Activated naive CD8-positive, alpha-beta T cell treated with anti-CD3 and anti-CD28 coated beads, Interleukin-2, amount 10 ng/mL, durations not matched to agents 7 days and 5 days (primary cell): ENCODE measurements around the gene LMAN2L. TPM values are rescaled to one million over a fixed set of nuclear protein-coding genes. Genes with fewer than 3 reads are reported as not detected.

Experiments
- ATAC-seq: fragments of 150-1000 bp; cut with Tn5 transposase; one replicate; pipeline ENCODE4 v1.10.0; 2021; ENCODE audit warnings: low read depth, moderate library complexity
- POLR2A ChIA-PET: fragments of 350-600 bp; sonication (Branson Sonifier 250); formaldehyde crosslinking; loops from one replicate; lab custom pipeline; 2021; ENCODE audit warnings: antibody characterized with exemption; lab: Charles Lee
- DNase-seq: peaks from one replicate; pipeline ENCODE4 v3.0.0; 2021
- H3K27ac Mint-ChIP-seq: one replicate; pipeline ENCODE4 v1.8.0; 2022; ENCODE audit warnings: mild to moderate bottlenecking, mixed read lengths
- H3K27me3 Mint-ChIP-seq: one replicate; pipeline ENCODE4 v1.8.0; 2022; ENCODE audit warnings: mild to moderate bottlenecking, moderate library complexity, mixed read lengths
- H3K36me3 Mint-ChIP-seq: one replicate; pipeline ENCODE4 v1.8.0; 2021; ENCODE audit warnings: mild to moderate bottlenecking, mixed read lengths
- H3K4me1 Mint-ChIP-seq: one replicate; pipeline ENCODE4 v1.8.0; 2021; ENCODE audit warnings: mixed read lengths
- H3K4me3 Mint-ChIP-seq: one replicate; pipeline ENCODE4 v1.8.0; 2022; ENCODE audit warnings: mild to moderate bottlenecking, moderate library complexity, mixed read lengths
- H3K9me3 Mint-ChIP-seq: one replicate; pipeline ENCODE4 v1.8.0; 2021; ENCODE audit warnings: mixed read lengths
- total RNA-seq, 2 experiments: library from RNA; stranded (reverse); gene quantifications; one replicate each; pipeline ENCODE4 v1.2.3, GENCODE V29; 2021

LMAN2L gene
- total RNA-seq, 2 experiments from 2014 or later, result 7.2 to 7.3 TPM

DNA sequence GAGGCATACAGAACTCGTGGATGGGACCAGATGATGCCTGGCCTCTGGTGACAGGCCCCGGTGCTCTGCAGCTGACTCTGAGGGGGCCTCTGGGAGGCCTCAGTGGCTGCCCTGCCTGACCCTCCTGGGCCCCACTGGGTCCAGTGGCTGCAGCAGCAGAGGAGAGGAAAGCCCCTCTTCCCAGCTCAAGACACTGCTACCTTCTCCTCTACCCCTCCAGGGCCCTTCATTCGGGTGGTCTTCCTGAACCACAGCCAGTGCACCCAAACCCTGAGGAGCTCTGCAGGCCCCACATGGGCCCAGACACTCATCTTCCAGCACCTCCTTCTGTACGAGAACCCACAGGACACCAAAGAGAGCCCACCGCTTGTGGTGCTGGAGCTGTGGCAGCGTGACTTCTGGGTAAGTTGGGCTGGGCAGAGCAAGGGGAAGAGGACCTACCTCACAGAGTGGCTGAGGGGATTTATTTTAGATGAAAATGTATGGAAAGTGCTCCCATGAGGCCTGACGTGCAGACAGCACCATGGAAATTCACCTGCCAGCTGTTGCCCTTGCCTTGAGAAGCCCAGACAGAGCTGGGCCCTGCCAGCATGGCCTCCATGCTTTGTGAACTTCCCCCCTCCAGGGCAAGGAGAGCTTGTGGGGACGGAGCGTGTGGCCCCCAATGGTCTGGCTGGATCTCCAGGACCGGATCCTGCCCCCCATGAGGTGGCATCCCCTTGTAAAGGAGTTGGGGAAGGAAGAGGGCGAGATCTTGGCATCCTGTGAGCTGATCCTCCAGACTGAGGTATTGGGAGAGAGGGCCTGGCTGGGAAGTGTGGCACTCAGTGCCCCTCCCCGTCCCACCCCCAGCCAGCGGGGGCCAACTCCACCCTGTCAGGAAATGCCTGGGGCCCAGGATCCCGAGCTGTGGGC lies 46.3 kb downstream of the LMAN2L start:
- ATAC-seq (no peak), DNase-seq (no peak)
- H3K9me3 Mint-ChIP-seq, result no peaks in the 10 kb centered on the region
- H3K27ac Mint-ChIP-seq, result no peak overlapping the region
- H3K4me3 Mint-ChIP-seq, result no peak overlapping the region
- H3K27me3 Mint-ChIP-seq, result no peaks in the 10 kb centered on the region
- H3K4me1 Mint-ChIP-seq, result no peaks in the 10 kb centered on the region
- POLR2A ChIA-PET, result no interaction called here
- H3K36me3 Mint-ChIP-seq, result no peaks in the 10 kb centered on the region

GRCh38 chr2:96692094-96692971 lies 47.5 kb downstream of the LMAN2L start:
- no peaks in the 10 kb centered on the region for H3K36me3 Mint-ChIP-seq
- H3K27me3 Mint-ChIP-seq, result no peaks in the 10 kb centered on the region
- ATAC-seq (no peak), DNase-seq (no peak)
- H3K4me1 Mint-ChIP-seq, result no peaks in the 10 kb centered on the region
- no peak overlapping the region for H3K27ac Mint-ChIP-seq
- no peak overlapping the region for H3K4me3 Mint-ChIP-seq
- POLR2A ChIA-PET, result no interaction called here
- H3K9me3 Mint-ChIP-seq, result no peaks in the 10 kb centered on the region

DNA sequence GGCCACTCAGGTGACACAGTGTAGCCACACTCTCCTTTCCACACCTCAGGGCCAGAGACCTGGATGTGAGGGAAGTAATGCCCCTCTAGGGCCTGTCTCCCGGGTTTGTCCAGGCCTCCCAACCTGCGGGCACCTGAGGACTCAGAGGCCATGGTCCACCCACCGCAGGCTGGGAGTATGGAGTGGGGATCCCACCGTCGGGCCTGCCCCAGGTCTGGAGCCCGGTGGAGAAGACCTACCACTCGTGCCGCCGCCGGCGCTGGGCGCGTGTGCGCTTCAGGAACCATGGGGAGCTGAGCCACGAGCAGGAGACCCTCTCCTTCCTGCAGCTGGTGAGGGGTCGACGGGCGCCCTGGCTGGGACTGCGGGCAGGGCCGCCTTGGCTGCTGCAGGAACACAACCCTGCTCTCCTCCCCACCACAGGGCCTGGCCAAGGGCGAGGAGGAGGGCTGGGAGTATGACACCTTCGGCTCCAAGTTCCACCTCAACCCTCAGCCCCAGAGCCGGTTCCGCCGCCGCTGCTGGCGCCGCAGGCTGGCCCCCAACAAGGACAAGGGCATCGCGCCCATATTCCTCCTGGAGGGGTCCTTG lies 48.7 kb downstream of the LMAN2L start:
- Mint-ChIP-seq H3K4me3 (no peak overlapping the region), H3K36me3 (no peaks in the 10 kb centered on the region), H3K9me3 (no peaks in the 10 kb centered on the region), H3K27me3 (no peaks in the 10 kb centered on the region), H3K4me1 (no peaks in the 10 kb centered on the region), H3K27ac (no peak overlapping the region)
- DNase-seq (no peak), ATAC-seq (no peak)
- POLR2A ChIA-PET, result no interaction called here

- Mint-ChIP-seq H3K9me3 (no peaks in the 10 kb centered on the region), H3K36me3 (no peaks in the 10 kb centered on the region), H3K4me3 (no peak overlapping the region), H3K27ac (no peak overlapping the region), H3K4me1 (no peaks in the 10 kb centered on the region), H3K27me3 (no peaks in the 10 kb centered on the region)
- ATAC-seq (no peak), DNase-seq (no peak)
- POLR2A ChIA-PET, result no interaction called here
Observed at GRCh38 chr2:96690306-96691021, 49.4 kb downstream of the LMAN2L start.

GRCh38 chr2:96689431-96689991 lies 50.4 kb downstream of the LMAN2L start:
- ATAC-seq (no peak), DNase-seq (no peak)
- Mint-ChIP-seq H3K36me3 (no peaks in the 10 kb centered on the region), H3K4me1 (no peaks in the 10 kb centered on the region), H3K27ac (no peak overlapping the region), H3K9me3 (no peaks in the 10 kb centered on the region), H3K27me3 (no peaks in the 10 kb centered on the region), H3K4me3 (no peak overlapping the region)
- POLR2A ChIA-PET, result no interaction called here

DNA sequence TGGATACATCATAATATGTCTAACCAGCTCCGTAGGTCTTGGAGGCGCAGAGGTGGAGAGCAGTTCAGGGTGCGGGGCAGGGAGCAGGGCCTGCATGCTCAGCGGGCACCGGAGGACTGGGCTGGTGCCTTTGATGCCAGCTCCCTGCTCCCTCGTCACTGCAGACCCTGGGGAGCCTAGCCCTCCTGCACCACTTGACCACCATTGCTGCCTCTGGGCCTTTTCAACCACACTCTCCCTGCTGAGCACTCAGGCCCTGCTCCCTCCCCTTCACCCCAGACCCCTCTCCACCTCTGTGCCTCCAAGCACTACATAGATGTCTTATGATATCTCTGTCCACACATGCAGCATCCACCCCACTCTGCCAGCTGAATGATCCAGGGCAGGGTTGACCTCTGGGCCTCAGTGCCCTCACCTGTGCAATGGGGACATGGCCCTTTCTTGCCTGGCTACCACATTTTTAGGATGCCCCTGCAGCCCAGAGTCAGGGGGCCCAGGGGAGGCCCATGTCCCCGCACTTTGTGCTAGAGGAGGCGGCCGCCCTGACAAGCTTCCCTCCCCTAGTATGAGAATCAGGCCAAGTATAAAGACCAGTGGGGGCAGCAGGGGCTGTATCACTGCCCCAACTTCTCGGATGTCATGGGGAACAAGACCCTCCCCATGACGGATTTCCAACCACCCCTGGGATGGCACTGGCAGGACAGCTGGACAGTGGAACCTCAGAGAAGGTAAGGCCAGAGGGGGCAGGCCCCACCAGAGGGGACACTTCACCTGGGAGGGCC lies 51.0 kb downstream of the LMAN2L start:
- no peaks in the 10 kb centered on the region for H3K27me3 Mint-ChIP-seq
- H3K36me3 Mint-ChIP-seq, result no peaks in the 10 kb centered on the region
- H3K4me1 Mint-ChIP-seq, result no peaks in the 10 kb centered on the region
- POLR2A ChIA-PET, result no interaction called here
- H3K9me3 Mint-ChIP-seq, result no peaks in the 10 kb centered on the region
- DNase-seq (no peak), ATAC-seq (no peak)
- no peak overlapping the region for H3K4me3 Mint-ChIP-seq
- no peak overlapping the region for H3K27ac Mint-ChIP-seq

DNA sequence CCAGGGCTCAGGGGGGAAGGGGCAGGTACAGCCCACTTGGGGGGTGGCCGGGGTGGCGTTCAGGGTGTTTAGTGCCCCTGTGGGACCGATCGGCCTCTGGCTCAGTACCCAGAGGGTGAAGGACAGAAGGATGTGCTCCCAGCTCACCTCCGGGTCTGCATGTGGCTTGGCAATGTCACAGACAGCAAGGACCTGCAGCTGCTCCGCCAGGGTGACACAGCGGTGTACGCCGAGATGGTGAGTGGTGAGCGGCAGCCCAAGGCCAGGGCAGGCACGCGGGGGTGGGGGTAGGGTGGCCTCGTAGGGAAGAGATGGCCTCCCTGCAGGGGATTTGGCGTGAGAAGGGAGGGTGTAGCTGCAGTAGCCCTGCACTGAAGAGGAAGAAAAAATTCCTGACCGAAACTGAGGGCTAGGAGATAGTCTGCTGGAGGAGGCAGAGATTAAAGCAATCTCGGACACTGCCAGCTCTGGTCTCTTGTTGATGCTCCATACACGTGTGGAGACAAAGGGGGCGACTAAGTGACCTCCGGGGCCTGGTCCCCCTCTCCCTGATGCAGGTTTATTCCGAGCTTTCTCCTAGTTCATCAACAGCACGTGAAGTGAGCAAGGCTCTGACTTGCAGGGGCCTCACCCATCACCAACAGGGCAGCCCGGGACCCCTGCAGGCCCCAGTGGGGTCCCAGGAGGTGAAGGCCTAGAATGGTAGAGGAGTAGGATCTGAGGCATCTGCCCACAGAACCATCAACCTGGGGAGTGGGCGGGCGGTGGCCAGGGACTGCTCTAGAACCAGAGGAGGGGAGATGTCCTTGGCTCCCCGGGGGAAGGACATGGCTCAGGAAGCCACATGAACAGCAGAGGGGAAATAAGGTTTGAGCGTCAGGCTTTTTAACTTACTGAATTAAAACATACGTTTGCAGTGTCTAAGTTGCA lies 51.9 kb downstream of the LMAN2L start:
- ATAC-seq, result no peak
- Mint-ChIP-seq H3K9me3 (no peaks in the 10 kb centered on the region), H3K4me3 (no peak overlapping the region), H3K36me3 (no peaks in the 10 kb centered on the region), H3K27ac (no peak overlapping the region), H3K4me1 (no peaks in the 10 kb centered on the region), H3K27me3 (no peaks in the 10 kb centered on the region)
- DNase-seq, result no peak
- POLR2A ChIA-PET, result no interaction called here

DNA sequence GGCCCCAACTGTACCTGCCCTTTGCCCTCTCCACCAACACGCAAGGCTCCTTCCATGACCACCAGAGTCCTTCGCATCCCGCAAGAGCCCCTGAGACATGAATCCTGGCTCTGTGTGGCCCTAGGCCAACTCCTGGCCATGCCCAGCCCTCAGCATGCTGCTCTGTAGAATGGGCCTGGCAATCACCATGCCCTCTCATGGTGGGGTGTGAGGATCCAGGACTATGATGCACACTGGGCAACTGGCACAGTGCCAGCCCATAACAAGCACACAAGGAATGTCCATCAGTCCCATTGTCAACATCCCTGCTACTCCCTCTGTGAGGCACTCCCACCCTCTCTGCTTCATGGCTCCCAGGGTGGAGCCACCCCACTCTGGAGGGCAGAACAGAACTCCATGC lies 52.6 kb downstream of the LMAN2L start:
- no peak for ATAC-seq
- H3K36me3 Mint-ChIP-seq, result no peaks in the 10 kb centered on the region
- POLR2A ChIA-PET, result interaction anchor here (0.5 kb wide), 1 partner anchor 143 kb away, joined by 3 read pairs; no protein-coding TSS in a partner anchor
- no peaks in the 10 kb centered on the region for H3K9me3 Mint-ChIP-seq
- no peak overlapping the region for H3K27ac Mint-ChIP-seq
- H3K4me1 Mint-ChIP-seq, result no peaks in the 10 kb centered on the region
- no peak for DNase-seq
- no peaks in the 10 kb centered on the region for H3K27me3 Mint-ChIP-seq
- no peak overlapping the region for H3K4me3 Mint-ChIP-seq

DNA sequence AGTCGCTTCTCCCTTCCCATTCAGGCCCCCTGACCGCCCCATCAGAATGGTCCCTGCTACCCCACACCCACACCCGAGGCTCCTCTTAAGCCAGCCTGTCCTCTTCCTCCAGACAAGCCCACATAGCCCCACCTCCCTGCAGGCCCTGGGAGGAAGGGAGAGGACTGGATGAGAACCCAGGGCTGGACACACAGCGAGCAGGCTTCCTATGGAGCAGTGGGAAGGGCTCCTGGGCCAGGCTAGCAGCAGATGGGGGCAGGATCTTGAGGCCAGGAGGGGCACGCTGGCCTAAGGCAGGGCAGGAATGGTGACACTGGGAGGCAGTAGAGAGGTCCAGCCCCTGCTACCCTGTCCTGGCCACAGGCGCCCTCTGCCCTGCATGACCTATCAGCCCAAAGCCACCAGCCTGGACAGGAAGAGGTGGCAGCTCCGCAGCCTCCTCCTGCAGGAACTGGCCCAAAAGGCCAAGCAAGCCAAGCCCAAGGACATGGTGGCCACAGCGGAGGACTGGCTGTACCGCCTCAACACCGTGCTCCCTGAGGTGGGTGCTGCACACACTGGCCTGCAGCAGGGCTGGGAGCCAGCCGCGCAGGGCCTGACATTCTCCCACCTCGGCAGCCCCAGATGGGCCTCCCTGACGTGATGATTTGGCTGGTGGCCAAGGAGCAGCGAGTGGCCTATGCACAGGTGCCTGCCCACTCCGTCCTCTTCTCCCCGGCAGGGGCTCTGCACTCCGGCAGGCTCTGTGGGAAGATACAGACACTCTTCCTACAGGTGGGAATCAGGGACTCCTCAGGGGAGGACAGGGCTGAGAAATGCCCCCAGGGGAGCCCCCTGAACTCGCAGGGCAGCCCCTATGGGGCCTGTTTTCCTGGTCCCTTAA lies 54.0 kb downstream of the LMAN2L start:
- Mint-ChIP-seq H3K27me3 (no peaks in the 10 kb centered on the region), H3K4me3 (no peak overlapping the region), H3K36me3 (no peaks in the 10 kb centered on the region), H3K4me1 (no peaks in the 10 kb centered on the region), H3K9me3 (no peaks in the 10 kb centered on the region), H3K27ac (no peak overlapping the region)
- DNase-seq (no peak), ATAC-seq (no peak)
- POLR2A ChIA-PET, result no interaction called here

DNA sequence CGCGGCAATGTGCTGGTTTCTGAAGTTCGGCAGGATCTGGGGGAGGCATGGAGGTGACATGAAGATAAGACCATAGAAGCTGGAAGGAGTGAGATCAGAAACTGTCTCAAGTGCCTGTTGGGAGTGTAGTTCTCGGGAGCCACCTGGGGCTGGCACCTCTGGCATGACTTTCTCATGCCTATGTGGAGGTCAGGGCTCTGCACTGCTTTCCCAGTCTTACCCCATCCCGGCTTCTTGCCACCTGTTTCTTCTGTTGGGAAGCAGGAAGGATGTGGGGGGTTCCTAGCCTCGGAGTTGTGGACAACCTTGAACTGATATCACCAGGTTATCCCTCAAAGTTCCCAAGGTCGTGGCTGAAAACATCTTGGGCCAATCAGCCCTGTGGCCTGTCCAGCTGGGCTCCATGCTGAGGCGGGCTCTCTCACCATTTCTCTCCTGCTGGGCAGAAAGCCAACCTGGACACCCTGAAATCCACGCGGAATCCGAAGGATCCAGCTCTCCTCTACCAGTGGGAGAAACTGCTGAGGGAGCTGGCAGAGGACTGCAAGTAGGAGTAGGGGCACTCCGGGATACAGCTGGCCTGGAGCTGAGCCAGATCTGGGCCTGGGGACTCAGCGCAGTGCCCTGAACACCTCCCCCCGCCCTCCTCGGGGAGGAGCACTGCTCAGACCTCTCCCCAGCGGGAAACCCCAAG lies 54.8 kb downstream of the LMAN2L start:
- peaks cover 5% of the 10 kb centered on the region for H3K27me3 Mint-ChIP-seq
- no peaks in the 10 kb centered on the region for H3K9me3 Mint-ChIP-seq
- H3K36me3 Mint-ChIP-seq, result no peaks in the 10 kb centered on the region
- H3K27ac Mint-ChIP-seq, result no peak overlapping the region
- POLR2A ChIA-PET, result interaction anchor here (0.5 kb wide), 1 partner anchor 1568 kb away, joined by 3 read pairs; no protein-coding TSS in a partner anchor
- H3K4me3 Mint-ChIP-seq, result no peak overlapping the region
- DNase-seq (no peak), ATAC-seq (no peak)
- H3K4me1 Mint-ChIP-seq, result no peaks in the 10 kb centered on the region
